Measurements from ENCODE around the gene FOXP1. TPM values are rescaled to one million over a fixed set of nuclear protein-coding genes. Genes with fewer than 3 reads are reported as not detected.

Gene FOXP1
- total RNA-seq, 2 donors from 2014 or later, result 119 to 199 TPM

GRCh38 chr3:71064291-71064955 is 519.1 kb downstream of the FOXP1 start:
- ATAC-seq, result peak; percentile 21 to 27
- Mint-ChIP-seq H3K27ac (no peak overlapping the region), H3K9me3 (no peaks in the 10 kb centered on the region), H3K36me3 (peaks cover 0 to 18% of the 10 kb centered on the region in 2 donors)
- DNase-seq (ENCODE audit: low spot score in 2 of 2), result peak; percentile 69 to 72

- H3K9me3 Mint-ChIP-seq, result no peaks in the 10 kb centered on the region
- no peak overlapping the region for H3K27ac Mint-ChIP-seq
- DNase-seq (ENCODE audit: low spot score in 2 of 2), result peak; percentile 58 to 71
- peak; percentile 32 to 43 for ATAC-seq
- H3K36me3 Mint-ChIP-seq, result peaks cover 0 to 18% of the 10 kb centered on the region in 2 donors
These were observed 519.7 kb downstream of the FOXP1 start for GRCh38 chr3:71063773-71064290.

GRCh38 chr3:71062952-71063772 is 520.4 kb downstream of the FOXP1 start:
- Mint-ChIP-seq H3K27ac (no peak overlapping the region), H3K36me3 (peaks cover 0 to 18% of the 10 kb centered on the region in 2 donors), H3K9me3 (no peaks in the 10 kb centered on the region)
- ATAC-seq, result peak; percentile 52 to 59
- DNase-seq (ENCODE audit: low spot score in 2 of 2), result peak in 1 of 2 donors; percentile 31

GRCh38 chr3:71062037-71062932 is 521.2 kb downstream of the FOXP1 start:
- DNase-seq (ENCODE audit: low spot score in 2 of 2) (no peak), ATAC-seq (no peak)
- Mint-ChIP-seq H3K9me3 (no peaks in the 10 kb centered on the region), H3K36me3 (peaks cover 0 to 18% of the 10 kb centered on the region in 2 donors), H3K27ac (no peak overlapping the region)

GRCh38 chr3:71061581-71061980 is 521.9 kb downstream of the FOXP1 start:
- Mint-ChIP-seq H3K27ac (no peak overlapping the region), H3K36me3 (peaks cover 0 to 18% of the 10 kb centered on the region in 2 donors), H3K9me3 (no peaks in the 10 kb centered on the region)
- ATAC-seq (no peak), DNase-seq (ENCODE audit: low spot score in 2 of 2) (no peak)

GRCh38 chr3:71061037-71061436 is 522.5 kb downstream of the FOXP1 start:
- peaks cover 0 to 18% of the 10 kb centered on the region in 2 donors for H3K36me3 Mint-ChIP-seq
- H3K27ac Mint-ChIP-seq, result peak overlapping the region in 1 of 2 donors; percentile 56
- ATAC-seq, result no peak
- no peak for DNase-seq (ENCODE audit: low spot score in 2 of 2)
- no peaks in the 10 kb centered on the region for H3K9me3 Mint-ChIP-seq

GRCh38 chr3:71060536-71060935 is 523.0 kb downstream of the FOXP1 start:
- H3K36me3 Mint-ChIP-seq, result peaks cover 0 to 15% of the 10 kb centered on the region in 2 donors
- DNase-seq (ENCODE audit: low spot score in 2 of 2) (no peak), ATAC-seq (no peak)
- no peaks in the 10 kb centered on the region for H3K9me3 Mint-ChIP-seq
- H3K27ac Mint-ChIP-seq, result peak overlapping the region in 1 of 2 donors; percentile 89

- ATAC-seq (peak; percentile 91), DNase-seq (ENCODE audit: low spot score in 2 of 2) (no peak)
- Mint-ChIP-seq H3K27ac (peak overlapping the region; percentile 98), H3K9me3 (no peaks in the 10 kb centered on the region), H3K36me3 (peaks cover 15 to 31% of the 10 kb centered on the region in 2 donors)
These were observed 526.0 kb downstream of the FOXP1 start for GRCh38 chr3:71057526-71057894.

GRCh38 chr3:71056327-71056726 is 527.2 kb downstream of the FOXP1 start:
- DNase-seq (ENCODE audit: low spot score in 2 of 2) (no peak), ATAC-seq (no peak)
- Mint-ChIP-seq H3K9me3 (no peaks in the 10 kb centered on the region), H3K27ac (peak overlapping the region; percentile 98), H3K36me3 (peaks cover 25 to 26% of the 10 kb centered on the region in 2 donors)

- Mint-ChIP-seq H3K36me3 (peaks cover 20 to 32% of the 10 kb centered on the region in 2 donors), H3K27ac (peak overlapping the region in 1 of 2 donors; percentile 98), H3K9me3 (no peaks in the 10 kb centered on the region)
- ATAC-seq, result no peak
- no peak for DNase-seq (ENCODE audit: low spot score in 2 of 2)
These were observed 528.1 kb downstream of the FOXP1 start for GRCh38 chr3:71055257-71056001.

- peaks cover 31 to 35% of the 10 kb centered on the region in 2 donors for H3K36me3 Mint-ChIP-seq
- peak overlapping the region in 1 of 2 donors; percentile 98 for H3K27ac Mint-ChIP-seq
- DNase-seq (ENCODE audit: low spot score in 2 of 2), result no peak
- no peaks in the 10 kb centered on the region for H3K9me3 Mint-ChIP-seq
- no peak for ATAC-seq
These were observed 529.2 kb downstream of the FOXP1 start for GRCh38 chr3:71054312-71054711.

- no peaks in the 10 kb centered on the region for H3K9me3 Mint-ChIP-seq
- DNase-seq (ENCODE audit: low spot score in 2 of 2), result no peak
- no peak for ATAC-seq
- peaks cover 31 to 43% of the 10 kb centered on the region in 2 donors for H3K36me3 Mint-ChIP-seq
- peak overlapping the region; percentile 60 to 63 for H3K27ac Mint-ChIP-seq
These were observed 530.0 kb downstream of the FOXP1 start for GRCh38 chr3:71053495-71053894.

- ATAC-seq (no peak), DNase-seq (ENCODE audit: low spot score in 2 of 2) (no peak)
- H3K27ac Mint-ChIP-seq, result peak overlapping the region in 1 of 2 donors; percentile 60
- H3K36me3 Mint-ChIP-seq, result peaks cover 33 to 51% of the 10 kb centered on the region in 2 donors
- H3K9me3 Mint-ChIP-seq, result no peaks in the 10 kb centered on the region
These were observed 530.8 kb downstream of the FOXP1 start for GRCh38 chr3:71052716-71053115.

- ATAC-seq, result no peak
- peaks cover 39 to 57% of the 10 kb centered on the region in 2 donors for H3K36me3 Mint-ChIP-seq
- H3K27ac Mint-ChIP-seq, result peak overlapping the region; percentile 79 to 88
- DNase-seq (ENCODE audit: low spot score in 2 of 2), result no peak
- H3K9me3 Mint-ChIP-seq, result no peaks in the 10 kb centered on the region
These were observed 531.4 kb downstream of the FOXP1 start for GRCh38 chr3:71051893-71052687.

- peak overlapping the region; percentile 88 to 92 for H3K27ac Mint-ChIP-seq
- no peaks in the 10 kb centered on the region for H3K9me3 Mint-ChIP-seq
- ATAC-seq (no peak), DNase-seq (ENCODE audit: low spot score in 2 of 2) (no peak)
- H3K36me3 Mint-ChIP-seq, result peaks cover 46 to 66% of the 10 kb centered on the region in 2 donors
These were observed 532.3 kb downstream of the FOXP1 start for GRCh38 chr3:71051259-71051595.

All from activated naive CD4-positive, alpha-beta T cell treated with anti-CD3 and anti-CD28 coated beads, Interleukin-2, amount 50 U/mL, for 72 hours (primary cell).